HG03558 (cell line): ENCODE results near the gene PHF21A.
"Not testable (repeated sequence)": the region's sequence is repeated elsewhere in the genome, so short reads cannot be mapped to it uniquely, and the experiment has no call there.

ENCODE experiments used
- ATAC-seq: cut with Tn5 transposase; IDR thresholded peaks from one replicate; pipeline ENCODE4 v1.9.1; 2021; ENCODE audit warnings: moderate number of reproducible peaks; ENCODE audit not compliant: unreplicated experiment; ENCODE audit errors: extremely low read depth

Gene PHF21A

DNA sequence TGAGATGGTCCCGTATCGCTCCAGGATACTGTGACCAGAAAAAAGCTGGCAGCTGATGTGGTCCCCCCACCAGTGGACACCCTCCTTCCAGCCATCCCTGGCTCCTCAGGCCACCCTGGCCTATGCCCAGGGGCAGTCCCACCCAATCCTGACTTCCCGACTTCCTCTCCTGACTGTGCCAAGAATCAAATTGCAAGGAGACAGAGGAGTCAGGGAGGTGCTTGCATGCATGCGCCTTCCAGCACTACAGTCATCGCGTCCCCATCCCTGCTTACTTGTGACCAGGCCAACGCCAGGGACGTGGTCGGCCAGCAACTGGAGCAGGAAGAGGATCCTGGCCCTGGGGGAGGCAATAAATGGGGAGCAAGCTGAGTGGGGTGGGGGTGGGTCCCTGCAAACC lies 210.6 kb downstream of the PHF21A start:
- ATAC-seq, result no peak

DNA sequence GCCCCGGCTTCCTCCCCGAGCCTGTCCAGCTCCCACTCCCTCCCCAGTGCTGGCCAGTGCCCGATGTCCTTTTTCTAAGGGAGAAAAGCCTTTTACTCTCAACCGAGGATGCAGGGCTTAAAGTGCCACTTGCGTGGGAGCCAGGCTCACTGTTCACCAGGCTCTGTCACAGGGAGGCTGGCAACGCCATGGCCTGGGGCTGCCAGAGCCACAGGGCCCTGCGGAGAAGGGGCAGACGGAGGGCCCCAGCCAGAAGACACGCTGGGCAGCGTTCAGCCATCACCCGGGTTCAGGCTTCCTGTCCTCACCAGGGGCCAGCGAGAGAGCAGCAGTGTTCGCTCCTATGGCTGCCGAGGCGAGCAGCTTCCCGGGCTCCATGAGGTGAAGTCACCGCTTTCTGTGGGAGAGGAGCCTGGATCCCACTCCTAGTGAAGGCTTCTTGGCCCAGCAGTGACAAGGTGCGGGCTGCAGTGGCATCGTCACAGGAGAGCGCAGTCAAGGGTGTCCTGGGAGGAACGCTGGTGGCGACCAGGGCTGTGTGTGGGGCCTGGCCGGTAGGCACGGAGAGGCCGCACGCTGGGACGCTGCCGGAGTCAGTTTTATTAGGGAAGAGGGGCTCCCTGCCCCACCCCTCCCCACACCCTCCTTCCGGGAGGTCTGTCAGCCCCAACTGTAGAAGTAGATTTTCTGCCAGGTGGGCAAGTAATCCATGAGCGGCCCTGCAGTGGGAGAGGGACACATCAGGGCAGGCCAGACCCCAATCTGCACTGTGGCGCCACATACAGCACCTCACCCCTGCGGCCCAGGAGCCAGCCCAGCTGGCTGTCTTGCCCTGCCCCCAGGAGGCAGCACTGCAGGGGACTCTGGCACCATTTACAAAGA lies 211.4 kb downstream of the PHF21A start:
- no peak for ATAC-seq

GRCh38 chr11:45907911-45908370 lies 213.3 kb downstream of the PHF21A start:
- no peak for ATAC-seq

GRCh38 chr11:45906965-45907611 lies 214.2 kb downstream of the PHF21A start, which contains the start of gene FREY1:
FREY1 (minus strand) TSS chr11:45907271; CDS start chr11:45907245, 26 bp downstream.
- no peak for ATAC-seq

DNA sequence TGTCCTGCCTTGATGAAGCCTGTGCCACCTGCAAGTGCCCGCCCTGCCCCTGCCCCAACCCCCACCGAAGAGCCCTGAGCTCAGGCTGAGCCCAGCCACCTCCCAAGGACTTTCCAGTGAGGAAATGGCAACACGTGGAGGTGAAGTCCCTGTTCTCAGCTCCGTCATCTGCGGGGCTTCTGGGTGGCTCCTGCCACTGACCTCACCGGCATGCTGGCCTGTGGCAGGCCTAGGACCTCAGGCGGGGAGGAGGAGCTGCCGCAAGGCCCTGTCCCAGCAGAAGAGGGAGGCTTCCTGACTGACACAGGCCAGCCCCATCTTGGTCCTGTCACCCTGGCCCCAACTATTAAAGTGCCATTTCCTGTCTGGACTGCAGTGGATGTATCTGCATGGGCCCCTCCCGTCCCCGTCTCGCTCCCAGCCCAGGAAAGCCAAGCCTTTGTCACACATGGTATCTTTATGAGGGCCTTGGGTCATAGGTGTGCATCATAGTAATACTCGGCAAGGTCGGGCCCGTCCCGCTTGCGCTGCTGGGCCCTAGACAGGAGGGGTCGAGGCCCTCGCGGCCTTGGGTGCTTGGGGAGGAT lies 215.1 kb downstream of the PHF21A start:
- ATAC-seq, result no peak

DNA sequence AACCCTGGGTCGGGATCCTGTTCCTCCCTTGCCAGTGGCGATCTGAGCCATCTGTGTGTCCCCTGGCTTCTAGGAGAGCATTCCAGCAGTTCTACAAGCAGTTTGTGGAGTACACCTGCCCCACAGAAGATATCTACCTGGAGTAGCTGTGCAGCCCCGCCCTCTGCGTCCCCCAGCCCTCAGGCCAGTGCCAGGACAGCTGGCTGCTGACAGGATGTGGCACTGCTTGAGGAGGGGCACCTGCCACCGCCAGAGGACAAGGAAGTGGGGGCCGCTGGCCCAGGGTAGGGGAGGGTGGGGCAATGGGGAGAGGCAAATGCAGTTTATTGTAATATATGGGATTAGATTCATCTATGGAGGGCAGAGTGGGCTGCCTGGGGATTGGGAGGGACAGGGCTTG lies 215.7 kb downstream of the PHF21A start:
- ATAC-seq, result not testable (repeated sequence)

GRCh38 chr11:45905095-45905494 lies 216.2 kb downstream of the PHF21A start:
- ATAC-seq, result no peak

DNA sequence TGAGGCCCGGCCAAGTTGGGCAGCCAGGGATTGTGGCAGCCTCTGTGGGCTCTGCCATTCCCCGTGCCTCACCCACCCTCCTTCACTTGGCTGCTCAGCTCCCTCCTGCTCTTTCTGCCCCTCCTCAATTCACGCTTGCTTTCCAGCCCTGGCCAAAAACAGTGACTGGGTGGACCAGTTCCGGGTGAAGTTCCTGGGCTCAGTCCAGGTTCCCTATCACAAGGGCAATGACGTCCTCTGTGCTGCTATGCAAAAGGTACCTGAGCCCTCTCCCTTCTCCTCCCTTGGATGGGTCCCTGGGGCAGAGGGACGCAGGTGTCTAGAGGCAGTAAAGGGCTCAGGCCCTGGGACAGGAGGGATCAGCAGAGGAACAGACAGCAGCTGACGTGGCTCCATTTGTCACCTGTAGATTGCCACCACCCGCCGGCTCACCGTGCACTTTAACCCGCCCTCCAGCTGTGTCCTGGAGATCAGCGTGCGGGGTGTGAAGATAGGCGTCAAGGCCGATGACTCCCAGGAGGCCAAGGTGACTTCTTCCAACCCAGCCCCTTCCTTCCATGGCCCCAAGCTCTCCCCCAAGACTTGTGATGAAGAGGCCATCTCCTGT lies 216.8 kb downstream of the PHF21A start:
- ATAC-seq, result no peak

- no peak for ATAC-seq
These were observed 218.5 kb downstream of the PHF21A start for GRCh38 chr11:45902452-45903380.

DNA sequence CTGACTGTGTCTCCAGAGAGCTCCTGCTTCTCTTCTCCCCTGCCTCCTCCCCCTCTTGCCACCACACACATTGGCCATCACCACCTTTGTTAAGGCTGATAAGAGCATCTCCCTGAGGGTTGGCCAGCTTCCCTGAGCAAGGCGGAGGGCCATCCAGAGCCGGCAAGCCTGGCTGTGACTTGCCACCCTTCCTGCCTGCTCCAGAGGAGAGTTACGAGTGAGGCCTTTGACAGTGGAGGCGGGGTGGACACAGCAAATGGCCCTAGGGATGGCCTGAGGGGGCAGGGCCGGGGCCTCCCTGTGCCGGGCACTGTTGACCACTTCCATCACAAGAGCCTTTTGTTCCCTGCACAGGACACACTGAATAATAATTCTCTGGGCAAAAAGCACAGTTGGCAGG lies 219.6 kb downstream of the PHF21A start:
- ATAC-seq, result no peak

DNA sequence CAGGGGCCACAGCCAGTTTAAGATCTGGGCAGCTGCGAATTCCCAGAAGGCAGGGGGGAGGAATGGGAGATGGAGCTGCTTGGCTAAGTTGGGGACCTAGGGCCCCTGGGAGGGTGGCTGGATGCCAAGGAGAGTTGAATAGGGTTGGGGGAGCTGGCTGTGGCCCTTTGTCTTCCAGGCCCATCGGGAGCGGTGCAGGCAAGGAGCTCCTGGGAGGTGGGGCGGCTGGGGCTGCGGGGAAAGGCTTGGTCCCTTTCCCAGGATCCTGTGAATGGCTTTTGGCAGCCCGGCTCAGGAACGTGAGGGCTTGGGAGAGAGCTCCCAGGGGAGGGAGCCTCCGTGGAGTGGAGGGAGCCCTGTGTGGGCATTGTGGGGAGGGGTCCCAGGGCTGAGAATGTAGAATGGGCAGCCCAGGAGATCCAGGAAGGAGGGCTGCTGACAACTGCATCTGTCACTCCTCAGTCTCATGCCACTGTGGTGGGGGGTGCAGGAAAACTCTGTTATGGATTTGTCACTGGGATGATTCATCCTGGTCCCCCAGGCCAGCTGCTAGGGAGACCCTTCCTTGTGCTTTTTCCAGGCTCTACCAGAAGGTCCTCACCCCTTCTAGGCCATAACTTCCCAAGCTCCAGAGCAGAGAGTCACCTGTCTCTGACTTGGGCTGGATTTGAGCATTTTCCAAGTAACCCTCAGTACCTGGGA lies 220.2 kb downstream of the PHF21A start:
- ATAC-seq, result no peak

DNA sequence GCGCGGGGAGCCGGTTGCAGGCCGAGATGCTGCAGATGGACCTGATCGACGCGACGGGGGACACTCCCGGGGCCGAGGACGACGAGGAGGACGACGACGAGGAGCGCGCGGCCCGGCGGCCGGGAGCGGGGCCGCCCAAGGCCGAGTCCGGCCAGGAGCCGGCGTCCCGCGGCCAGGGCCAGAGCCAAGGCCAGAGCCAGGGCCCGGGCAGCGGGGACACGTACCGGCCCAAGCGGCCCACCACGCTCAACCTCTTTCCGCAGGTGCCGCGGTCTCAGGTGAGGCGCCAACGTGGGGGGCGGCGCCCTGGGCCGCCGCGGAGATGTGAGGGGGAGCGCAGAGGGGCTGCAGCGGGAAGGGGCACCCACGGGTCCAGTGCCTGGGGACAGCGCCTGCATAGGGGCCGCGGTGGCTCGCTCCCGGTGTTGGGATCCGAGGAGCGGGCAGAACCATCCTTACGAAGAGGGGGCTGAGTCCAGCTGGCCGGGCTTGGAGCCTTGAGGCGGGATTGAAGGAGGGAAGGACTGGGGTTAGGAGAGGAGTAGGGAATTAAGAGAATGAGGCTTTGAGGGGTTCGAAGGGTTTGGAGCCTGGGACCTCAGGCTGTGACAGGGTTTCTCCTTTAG lies 221.0 kb downstream of the PHF21A start:
- not testable (repeated sequence) for ATAC-seq

GRCh38 chr11:45899448-45900174 lies 221.6 kb downstream of the PHF21A start:
- ATAC-seq, result peak; percentile 69

DNA sequence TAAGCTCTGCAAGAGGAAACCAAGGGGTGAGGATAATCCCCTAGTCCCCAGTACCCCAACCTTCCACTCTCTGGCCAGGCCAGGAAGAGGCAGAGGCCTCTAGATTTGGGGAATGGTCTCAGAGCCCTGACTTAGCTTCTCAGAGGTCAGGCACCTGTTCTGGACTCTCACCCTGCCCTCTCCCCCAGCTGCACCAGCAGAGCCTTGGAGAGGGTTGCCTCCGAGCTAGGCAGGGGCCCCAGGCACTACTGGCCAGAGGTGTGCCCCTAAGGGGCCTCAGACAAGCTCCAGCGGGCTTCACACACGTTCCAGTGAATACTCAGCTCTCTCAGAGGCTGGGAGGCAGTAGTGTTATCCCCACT lies 222.2 kb downstream of the PHF21A start:
- ATAC-seq, result no peak

- ATAC-seq, result no peak
These were observed 223.7 kb downstream of the PHF21A start for GRCh38 chr11:45897556-45897955.

DNA sequence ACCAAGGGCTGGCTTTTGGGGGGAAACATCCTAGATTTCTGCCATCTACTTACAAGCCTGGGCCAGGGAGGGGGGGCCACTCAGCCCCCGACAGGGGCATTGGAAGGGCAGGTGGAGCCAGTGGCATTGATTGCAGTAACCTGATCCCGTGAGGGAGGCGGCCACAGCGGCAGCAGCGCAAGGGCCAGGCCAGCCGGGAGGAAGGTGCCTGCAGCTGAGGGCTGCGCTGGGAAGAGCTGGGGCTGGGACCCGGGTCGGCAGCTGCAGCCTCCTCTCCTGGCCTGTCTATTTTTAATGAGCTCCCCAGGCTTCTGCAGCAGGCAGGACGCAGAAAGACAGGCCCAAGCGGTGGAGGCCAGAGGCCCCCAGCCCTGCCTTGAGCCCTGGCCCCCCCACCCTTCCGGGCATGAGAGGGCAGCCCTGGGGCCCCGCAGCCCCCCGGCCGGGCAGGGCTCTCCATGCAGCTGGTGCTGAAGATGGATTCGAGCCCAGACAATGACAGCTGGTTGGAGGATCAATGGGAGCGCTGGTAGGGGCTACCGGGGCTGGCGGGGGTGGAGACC lies 224.8 kb downstream of the PHF21A start:
- ATAC-seq, result no peak

DNA sequence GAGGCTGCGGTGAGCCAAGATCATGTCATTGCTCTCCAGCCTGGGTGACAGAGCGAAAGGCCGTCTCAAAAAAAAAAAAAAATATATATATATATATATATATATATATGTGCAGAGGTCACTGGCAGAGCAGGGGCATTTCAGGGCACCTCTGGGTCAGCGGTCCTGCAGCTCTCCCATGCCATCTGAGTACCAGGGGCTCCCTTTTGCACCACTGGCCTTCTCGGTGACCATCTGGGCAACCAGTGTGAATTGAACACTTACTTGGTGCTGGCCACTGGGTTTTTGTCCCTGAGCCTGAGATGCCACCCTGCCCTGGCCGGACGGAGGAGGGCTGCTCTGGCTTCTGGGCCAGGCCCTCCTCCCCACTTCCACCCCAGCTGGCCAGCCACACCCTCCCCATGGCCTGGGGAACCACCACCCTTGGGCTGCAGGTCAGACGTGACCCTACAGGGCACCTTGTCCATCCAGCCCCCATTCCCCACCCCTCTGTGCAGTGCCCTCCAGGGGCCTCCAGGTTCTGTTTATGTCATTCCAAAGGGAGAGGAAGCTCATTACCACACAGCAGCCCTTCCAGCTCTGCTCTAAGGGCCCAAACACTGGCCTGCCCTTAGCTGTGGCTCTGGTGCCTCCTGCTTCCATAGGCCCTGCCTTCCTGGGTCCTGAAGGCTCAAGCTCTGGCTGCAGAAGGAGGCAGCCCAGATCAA lies 225.5 kb downstream of the PHF21A start:
- ATAC-seq, result no peak
